ENCODE results near the gene HINT2. TPM values are rescaled to one million over a fixed set of nuclear protein-coding genes. Genes with fewer than 3 reads are reported as not detected.

Gene HINT2
- total RNA-seq, 1 experiment from 2014 or later: 35.9 TPM

DNA sequence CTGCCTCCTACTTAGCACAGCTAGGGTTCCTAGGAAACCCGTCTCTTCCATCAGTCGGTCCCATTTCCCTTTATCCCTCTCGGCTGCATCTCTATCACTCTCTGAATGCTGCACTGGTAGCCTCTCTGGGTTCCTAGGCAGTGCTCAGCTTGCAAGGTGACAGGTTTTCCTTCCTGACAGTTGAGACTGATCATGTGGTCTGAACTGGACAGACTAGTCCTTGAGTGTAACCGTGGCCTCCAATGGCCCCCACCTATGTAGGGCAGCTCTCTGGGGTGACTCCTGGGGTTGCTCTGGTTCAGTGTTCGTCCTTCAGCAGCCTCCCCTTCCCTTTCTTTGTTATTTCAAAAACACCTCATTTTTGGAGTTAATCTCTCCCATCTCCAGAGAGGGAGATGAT lies 18.0 kb upstream of the HINT2 start:
- H3K79me1 ChIP-seq (ENCODE audit: insufficient read depth, low read depth, low read length, poor library complexity, severe bottlenecking): no peaks in the 10 kb centered on the region
- Mint-ChIP-seq H3K36me3 (ENCODE audit: insufficient read depth in 1 of 3, low read depth in 3 of 3) (no peaks in the 10 kb centered on the region; a peak in 1 of 7 replicates), H3K4me1 (peaks cover 24 to 30% of the 10 kb centered on the region in 2 experiments), H3K27me3 (ENCODE audit: low read depth) (peaks cover 6% of the 10 kb centered on the region), H3K4me3 (no peak overlapping the region), H3K9me3 (no peaks in the 10 kb centered on the region), H3K27ac (no peak overlapping the region)
- no peak overlapping the region for H2BK20ac ChIP-seq (ENCODE audit: low read depth, low read length, poor library complexity, severe bottlenecking)
- H4K91ac ChIP-seq (ENCODE audit: insufficient read length, low read depth, low read length): no peak overlapping the region
- H3K79me2 ChIP-seq (ENCODE audit: insufficient read depth, low read length): no peaks in the 10 kb centered on the region
- no peak overlapping the region for H4K5ac ChIP-seq (ENCODE audit: insufficient read length, low read depth, low read length)
- no peak overlapping the region for H3K18ac ChIP-seq (ENCODE audit: insufficient read length, low read depth, low read length)
- H4K20me1 ChIP-seq (ENCODE audit: control insufficient read depth, insufficient read depth, insufficient read length): no peaks in the 10 kb centered on the region
- H2AFZ ChIP-seq (ENCODE audit: low read length): no peak overlapping the region
- no peak overlapping the region for H3K27ac ChIP-seq (ENCODE audit: insufficient read length, low read depth, low read length)
- TF ChIP-seq, protein P1, sequence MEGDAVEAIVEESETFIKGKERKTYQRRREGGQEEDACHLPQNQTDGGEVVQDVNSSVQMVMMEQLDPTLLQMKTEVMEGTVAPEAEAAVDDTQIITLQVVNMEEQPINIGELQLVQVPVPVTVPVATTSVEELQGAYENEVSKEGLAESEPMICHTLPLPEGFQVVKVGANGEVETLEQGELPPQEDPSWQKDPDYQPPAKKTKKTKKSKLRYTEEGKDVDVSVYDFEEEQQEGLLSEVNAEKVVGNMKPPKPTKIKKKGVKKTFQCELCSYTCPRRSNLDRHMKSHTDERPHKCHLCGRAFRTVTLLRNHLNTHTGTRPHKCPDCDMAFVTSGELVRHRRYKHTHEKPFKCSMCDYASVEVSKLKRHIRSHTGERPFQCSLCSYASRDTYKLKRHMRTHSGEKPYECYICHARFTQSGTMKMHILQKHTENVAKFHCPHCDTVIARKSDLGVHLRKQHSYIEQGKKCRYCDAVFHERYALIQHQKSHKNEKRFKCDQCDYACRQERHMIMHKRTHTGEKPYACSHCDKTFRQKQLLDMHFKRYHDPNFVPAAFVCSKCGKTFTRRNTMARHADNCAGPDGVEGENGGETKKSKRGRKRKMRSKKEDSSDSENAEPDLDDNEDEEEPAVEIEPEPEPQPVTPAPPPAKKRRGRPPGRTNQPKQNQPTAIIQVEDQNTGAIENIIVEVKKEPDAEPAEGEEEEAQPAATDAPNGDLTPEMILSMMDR (conservative IDR thresholded peaks at IDR 0.05): no peak
- no peak overlapping the region for H3K4ac ChIP-seq (ENCODE audit: low read depth, low read length)
- H3K56ac ChIP-seq (ENCODE audit: insufficient read length, low read depth, low read length): no peak overlapping the region
- H3K14ac ChIP-seq (ENCODE audit: insufficient read depth, low read length): no peak overlapping the region; the same call in 1 of the 2 replicates
- no peak for DNase-seq
- H3K4me1 ChIP-seq (ENCODE audit: insufficient read depth, low read length): 0 out of 2 replicates have a peak, but pooled peaks cover 2% of the 10 kb centered on the region
- H3K23me2 ChIP-seq (ENCODE audit: insufficient read length, low read depth, low read length, poor library complexity, severe bottlenecking): peaks cover 12% of the 10 kb centered on the region
- no peak overlapping the region for H2BK12ac ChIP-seq (ENCODE audit: insufficient read length, low read depth, low read length)
- no peak overlapping the region for H3K23ac ChIP-seq (ENCODE audit: insufficient read length, low read depth, low read length)
- no CpG with 5 or more reads among the region's 5 CpGs for WGBS (ENCODE audit: extremely low coverage, insufficient read length, low lambda C conversion rate)
- no peak overlapping the region for H3T11ph ChIP-seq (ENCODE audit: low read length)
- H3K27me3 ChIP-seq (ENCODE audit: insufficient read depth, low read length): no peaks in the 10 kb centered on the region
- H3K9ac ChIP-seq (ENCODE audit: extremely low read depth, insufficient read length, low read length): no peak overlapping the region
- no peak overlapping the region for H2BK15ac ChIP-seq (ENCODE audit: low read depth, low read length)
- H2AK5ac ChIP-seq (ENCODE audit: insufficient read length, low read length): no peak overlapping the region
- H3K4me2 ChIP-seq (ENCODE audit: insufficient read depth, insufficient read length, low read length): no peak overlapping the region
- H4K8ac ChIP-seq (replicated peaks; ENCODE audit: insufficient read length, low read depth, low read length): no peak overlapping the region
- no peak overlapping the region for H2BK5ac ChIP-seq (ENCODE audit: insufficient read length, low read length)
- H3K9me3 ChIP-seq (ENCODE audit: control insufficient read depth, low read depth, low read length): no peaks in the 10 kb centered on the region
- no peak overlapping the region for H2BK120ac ChIP-seq (ENCODE audit: low read depth, low read length, poor library complexity, severe bottlenecking)

Data from H9 (cell line).